ENCODE measurements around the gene HOXD12.

- TF ChIP-seq CTCF (IDR thresholded peaks at IDR 0.05) = no peak
- TF ChIP-seq POLR2A (IDR thresholded peaks at IDR 0.05) = no peak
Measured at GRCh38 chr2:176137906-176138305, 38.3 kb downstream of the HOXD12 start.
